Neural cell (in vitro differentiated cells): ENCODE measurements around the gene SLC27A2. TPM values are rescaled to one million over a fixed set of nuclear protein-coding genes. Genes with fewer than 3 reads are reported as not detected.

Experiments
- H2AFZ ChIP-seq: fragments of 200-600, 300-800 bp; sonication (generic), shearing (Covaris generic); 2 replicates; pipeline ENCODE4 v1.6.0; 2014; ENCODE audit warnings: low read depth, mild to moderate bottlenecking, antibody characterized with exemption, low read length, moderate library complexity
- H3F3A ChIP-seq: fragments of 200-600 bp; shearing (Covaris generic); 2 replicates; pipeline ENCODE4 v1.6.1; 2016; ENCODE audit warnings: mild to moderate bottlenecking, moderate library complexity, mixed read lengths, antibody characterized with exemption, low read length; ENCODE audit not compliant: insufficient read depth, poor library complexity, severe bottlenecking
- H3K27ac ChIP-seq: fragments of 200-600, 300-800 bp; sonication (generic), shearing (Covaris generic); 2 replicates; pipeline ENCODE4 v1.5.1; 2014; ENCODE audit warnings: mild to moderate bottlenecking, low read length, moderate library complexity
- H3K27me3 ChIP-seq: fragments of 300-800, 200-600 bp; sonication (generic), shearing (Covaris generic); 2 replicates; pipeline ENCODE4 v1.6.0; 2014; ENCODE audit warnings: mild to moderate bottlenecking, low read depth, low read length, moderate library complexity; ENCODE audit not compliant: insufficient read depth
- H3K36me3 ChIP-seq: fragments of 300-800, 200-600 bp; sonication (generic), shearing (Covaris generic); 2 replicates; pipeline ENCODE4 v1.5.1; 2014; ENCODE audit warnings: mild to moderate bottlenecking, antibody characterized with exemption, low read length, moderate library complexity; ENCODE audit not compliant: insufficient read depth
- H3K4me2 ChIP-seq: fragments of 300-800, 200-600 bp; sonication (generic), shearing (Covaris generic); 2 replicates; pipeline ENCODE4 v1.6.0; 2014; ENCODE audit warnings: mild to moderate bottlenecking, low read length
- H3K4me3 ChIP-seq: fragments of 300-800, 200-600 bp; sonication (generic), shearing (Covaris generic); 2 replicates; pipeline ENCODE4 v1.5.1; 2014; ENCODE audit warnings: mild to moderate bottlenecking, low read length, moderate library complexity
- H3K79me2 ChIP-seq: fragments of 200-600 bp; shearing (Covaris generic); replicated peaks from 2 replicates; pipeline ENCODE4 v1.6.0; 2014; ENCODE audit warnings: mild to moderate bottlenecking, low read length, moderate library complexity; ENCODE audit not compliant: insufficient read depth
- H3K9ac ChIP-seq: fragments of 300-800, 200-600 bp; sonication (generic), shearing (Covaris generic); 2 replicates; pipeline ENCODE4 v1.6.1; 2016; ENCODE audit warnings: mild to moderate bottlenecking, low read length, mixed read lengths
- H3K9me2 ChIP-seq: fragments of 200-600 bp; shearing (Covaris generic); 2 replicates; pipeline ENCODE4 v1.6.1; 2016; ENCODE audit warnings: mild to moderate bottlenecking, low read length, mixed read lengths; ENCODE audit not compliant: insufficient read depth
- H3K9me3 ChIP-seq: fragments of 200-600, 300-800 bp; sonication (generic), shearing (Covaris generic); 2 replicates; pipeline ENCODE4 v1.6.1; 2016; ENCODE audit warnings: mild to moderate bottlenecking, mixed run types, low read length, moderate library complexity, mixed read lengths
- H4K20me1 ChIP-seq: fragments of 200-600 bp; shearing (Covaris generic); 2 replicates; pipeline ENCODE4 v1.6.1; 2016; ENCODE audit warnings: mild to moderate bottlenecking, mixed run types; ENCODE audit not compliant: insufficient read depth
- EP300 ChIP-seq: fragments of 450-650 bp; conservative IDR thresholded peaks from 2 replicates; pipeline ENCODE4 v1.6.1; 2014; ENCODE audit warnings: antibody characterized with exemption, mild to moderate bottlenecking, moderate library complexity; ENCODE audit not compliant: poor library complexity, severe bottlenecking
- EZH2 ChIP-seq: fragments of 200-600, 300-800 bp; shearing (Covaris generic), sonication (generic); IDR thresholded peaks from 2 replicates; pipeline ENCODE4 v1.6.1; 2014; ENCODE audit warnings: antibody characterized with exemption, low read length, borderline replicate concordance, mild to moderate bottlenecking; ENCODE audit not compliant: insufficient read depth, poor library complexity, severe bottlenecking
- MXI1 ChIP-seq: fragments of 450-650 bp; conservative IDR thresholded peaks from 2 replicates; pipeline ENCODE4 v1.6.1; 2014; ENCODE audit warnings: antibody characterized with exemption, mild to moderate bottlenecking; ENCODE audit not compliant: poor library complexity, severe bottlenecking
- POLR2AphosphoS5 ChIP-seq: IDR thresholded peaks from 2 replicates; pipeline ENCODE4 v1.6.1; 2012
- RAD21 ChIP-seq: fragments of 450-650 bp; conservative IDR thresholded peaks from 2 replicates; pipeline ENCODE4 v1.6.1; 2014; ENCODE audit warnings: antibody characterized with exemption, mild to moderate bottlenecking, moderate library complexity
- REST ChIP-seq: IDR thresholded peaks from 2 replicates; pipeline ENCODE4 v1.6.1; 2012; ENCODE audit warnings: borderline replicate concordance
- SMC3 ChIP-seq: fragments of 450-650 bp; conservative IDR thresholded peaks from 2 replicates; pipeline ENCODE4 v1.6.1; 2014; ENCODE audit warnings: antibody characterized with exemption, mild to moderate bottlenecking, moderate library complexity; ENCODE audit not compliant: poor library complexity
- TAF1 ChIP-seq: IDR thresholded peaks from 2 replicates; pipeline ENCODE4 v1.6.1; 2012; ENCODE audit warnings: low read depth
- polyA plus RNA-seq: library from polyadenylated mRNA; depleted of rRNA; stranded (reverse); fragments of >200 nt; gene quantifications from 2 replicates; pipeline ENCODE4 v1.2.3, GENCODE V29; 2014
- TF ChIP-seq, protein P1 (sequence below): fragments of 450-650 bp; IDR thresholded peaks from 2 replicates; pipeline ENCODE4 v1.5.1; 2014; ENCODE audit warnings: antibody characterized with exemption, mild to moderate bottlenecking, moderate library complexity; ENCODE audit not compliant: poor library complexity, severe bottlenecking

SLC27A2 gene
- polyA plus RNA-seq, 1 donor from 2014 or later = 3.5 TPM

DNA sequence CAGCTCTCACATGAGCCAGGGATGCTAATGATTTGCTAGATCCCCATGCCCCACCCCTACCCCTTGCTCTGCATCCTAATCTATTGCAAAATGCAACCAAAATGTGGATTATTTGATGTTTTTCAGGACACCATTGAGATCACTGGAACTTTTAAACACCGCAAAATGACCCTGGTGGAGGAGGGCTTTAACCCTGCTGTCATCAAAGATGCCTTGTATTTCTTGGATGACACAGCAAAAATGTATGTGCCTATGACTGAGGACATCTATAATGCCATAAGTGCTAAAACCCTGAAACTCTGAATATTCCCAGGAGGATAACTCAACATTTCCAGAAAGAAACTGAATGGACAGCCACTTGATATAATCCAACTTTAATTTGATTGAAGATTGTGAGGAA, 53.8 kb downstream of the SLC27A2 start:
- Histone ChIP-seq H2AFZ (no peak overlapping the region), H3K4me2 (no peak overlapping the region), H3K9me2 (no peaks in the 10 kb centered on the region), H3K27ac (no peak overlapping the region), H3K79me2 (no peaks in the 10 kb centered on the region), H3K9me3 (no peaks in the 10 kb centered on the region), H3K36me3 (no peaks in the 10 kb centered on the region), H3K27me3 (no peaks in the 10 kb centered on the region), H3K4me3 (no peak overlapping the region), H4K20me1 (no peaks in the 10 kb centered on the region), H3F3A (no peaks in the 10 kb centered on the region), H3K9ac (no peak overlapping the region)
- TF ChIP-seq MXI1 (no peak), EZH2 (no peak)

GRCh38 chr15:50236433-50236832, 54.4 kb downstream of the SLC27A2 start:
- Histone ChIP-seq H3F3A (no peaks in the 10 kb centered on the region), H3K9ac (no peak overlapping the region), H4K20me1 (no peaks in the 10 kb centered on the region), H2AFZ (no peak overlapping the region), H3K79me2 (no peaks in the 10 kb centered on the region), H3K4me2 (no peak overlapping the region), H3K27ac (no peak overlapping the region), H3K36me3 (no peaks in the 10 kb centered on the region), H3K27me3 (no peaks in the 10 kb centered on the region), H3K4me3 (no peak overlapping the region), H3K9me2 (no peaks in the 10 kb centered on the region), H3K9me3 (no peaks in the 10 kb centered on the region)
- TF ChIP-seq, protein P1, sequence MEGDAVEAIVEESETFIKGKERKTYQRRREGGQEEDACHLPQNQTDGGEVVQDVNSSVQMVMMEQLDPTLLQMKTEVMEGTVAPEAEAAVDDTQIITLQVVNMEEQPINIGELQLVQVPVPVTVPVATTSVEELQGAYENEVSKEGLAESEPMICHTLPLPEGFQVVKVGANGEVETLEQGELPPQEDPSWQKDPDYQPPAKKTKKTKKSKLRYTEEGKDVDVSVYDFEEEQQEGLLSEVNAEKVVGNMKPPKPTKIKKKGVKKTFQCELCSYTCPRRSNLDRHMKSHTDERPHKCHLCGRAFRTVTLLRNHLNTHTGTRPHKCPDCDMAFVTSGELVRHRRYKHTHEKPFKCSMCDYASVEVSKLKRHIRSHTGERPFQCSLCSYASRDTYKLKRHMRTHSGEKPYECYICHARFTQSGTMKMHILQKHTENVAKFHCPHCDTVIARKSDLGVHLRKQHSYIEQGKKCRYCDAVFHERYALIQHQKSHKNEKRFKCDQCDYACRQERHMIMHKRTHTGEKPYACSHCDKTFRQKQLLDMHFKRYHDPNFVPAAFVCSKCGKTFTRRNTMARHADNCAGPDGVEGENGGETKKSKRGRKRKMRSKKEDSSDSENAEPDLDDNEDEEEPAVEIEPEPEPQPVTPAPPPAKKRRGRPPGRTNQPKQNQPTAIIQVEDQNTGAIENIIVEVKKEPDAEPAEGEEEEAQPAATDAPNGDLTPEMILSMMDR = no peak
- TF ChIP-seq RAD21 (no peak), SMC3 (no peak), EP300 (no peak), POLR2AphosphoS5 (no peak), MXI1 (no peak), EZH2 (no peak), REST (no peak), TAF1 (no peak)

GRCh38 chr15:50238255-50238654, 56.3 kb downstream of the SLC27A2 start:
- no peak overlapping the region for H3K9ac ChIP-seq
- H3F3A ChIP-seq = no peaks in the 10 kb centered on the region
- H3K4me2 ChIP-seq = no peak overlapping the region
- H3K27ac ChIP-seq = no peak overlapping the region
- H3K4me3 ChIP-seq = no peak overlapping the region
- H3K79me2 ChIP-seq = no peaks in the 10 kb centered on the region
- no peak overlapping the region for H2AFZ ChIP-seq
- H3K9me2 ChIP-seq = no peaks in the 10 kb centered on the region
- H3K9me3 ChIP-seq = no peaks in the 10 kb centered on the region
- TF ChIP-seq, protein P1 = no peak
- TF ChIP-seq EP300 (no peak), TAF1 (no peak), EZH2 (no peak), SMC3 (no peak), REST (no peak), RAD21 (no peak), MXI1 (no peak), POLR2AphosphoS5 (no peak)
- H4K20me1 ChIP-seq = no peaks in the 10 kb centered on the region
- no peaks in the 10 kb centered on the region for H3K36me3 ChIP-seq
- H3K27me3 ChIP-seq = no peaks in the 10 kb centered on the region
